Stimulated activated CD8-positive, alpha-beta memory T cell treated with anti-CD3 and anti-CD28 coated beads, Interleukin-4, amount 100 ng/mL, for 48 hours (primary cell): ENCODE measurements around the gene CDCA5.

Experiments
- DNase-seq: peaks from one replicate; pipeline ENCODE4 v3.0.0-alpha.2; 2020

CDCA5 gene

GRCh38 chr11:65104628-65105027 is 20.8 kb upstream of the CDCA5 start:
- DNase-seq, result no peak

- DNase-seq, result no peak
Observed at GRCh38 chr11:65103476-65103875, 19.6 kb upstream of the CDCA5 start.

- no peak for DNase-seq
Observed at GRCh38 chr11:65102142-65103095, 18.6 kb upstream of the CDCA5 start.

GRCh38 chr11:65100674-65101350 is 17.0 kb upstream of the CDCA5 start:
- DNase-seq, result no peak

GRCh38 chr11:65096926-65097325 is 13.1 kb upstream of the CDCA5 start:
- DNase-seq, result no peak

- peak; percentile 91 for DNase-seq
Observed at GRCh38 chr11:65095974-65096806, 12.3 kb upstream of the CDCA5 start, which contains the start of gene VPS51. TSS of gene VPS51 (plus strand) at chr11:65096214. CDS start at chr11:65096251, 37 bp downstream.

- no peak for DNase-seq
Observed at GRCh38 chr11:65095427-65095826, 11.6 kb upstream of the CDCA5 start.

- no peak for DNase-seq
Observed at GRCh38 chr11:65090628-65091027, 6.8 kb upstream of the CDCA5 start.

GRCh38 chr11:65089621-65090020 is 5.8 kb upstream of the CDCA5 start:
- no peak for DNase-seq

- no peak for DNase-seq
Observed at GRCh38 chr11:65087827-65088226, 4.0 kb upstream of the CDCA5 start.

GRCh38 chr11:65087216-65087615 is 3.4 kb upstream of the CDCA5 start:
- no peak for DNase-seq

- DNase-seq, result no peak
Observed at GRCh38 chr11:65086809-65087208, 3.0 kb upstream of the CDCA5 start.

GRCh38 chr11:65085446-65085845 is 1.6 kb upstream of the CDCA5 start:
- no peak for DNase-seq

- no peak for DNase-seq
Observed at GRCh38 chr11:65084598-65085375, 947 bp upstream of the CDCA5 start.

GRCh38 chr11:65083134-65083833 is 556 bp downstream of the CDCA5 start:
- DNase-seq, result no peak

- no peak for DNase-seq
Observed at GRCh38 chr11:65078786-65079342, 5.0 kb downstream of the CDCA5 start.

- DNase-seq, result peak; percentile 78
Observed at GRCh38 chr11:65078151-65078550, 5.7 kb downstream of the CDCA5 start.

- DNase-seq, result no peak
Observed at GRCh38 chr11:65077451-65077850, 6.4 kb downstream of the CDCA5 start.

- no peak for DNase-seq
Observed at GRCh38 chr11:65072631-65072966, 11.2 kb downstream of the CDCA5 start.

GRCh38 chr11:65071907-65072630 is 11.8 kb downstream of the CDCA5 start:
- DNase-seq, result no peak

- DNase-seq, result no peak
Observed at GRCh38 chr11:65069217-65069616, 14.6 kb downstream of the CDCA5 start.
